ENCODE results near the gene GGT1.
"Not testable (repeated sequence)": the region's sequence is repeated elsewhere in the genome, so short reads cannot be mapped to it uniquely, and the experiment has no call there.

GGT1 gene

DNA sequence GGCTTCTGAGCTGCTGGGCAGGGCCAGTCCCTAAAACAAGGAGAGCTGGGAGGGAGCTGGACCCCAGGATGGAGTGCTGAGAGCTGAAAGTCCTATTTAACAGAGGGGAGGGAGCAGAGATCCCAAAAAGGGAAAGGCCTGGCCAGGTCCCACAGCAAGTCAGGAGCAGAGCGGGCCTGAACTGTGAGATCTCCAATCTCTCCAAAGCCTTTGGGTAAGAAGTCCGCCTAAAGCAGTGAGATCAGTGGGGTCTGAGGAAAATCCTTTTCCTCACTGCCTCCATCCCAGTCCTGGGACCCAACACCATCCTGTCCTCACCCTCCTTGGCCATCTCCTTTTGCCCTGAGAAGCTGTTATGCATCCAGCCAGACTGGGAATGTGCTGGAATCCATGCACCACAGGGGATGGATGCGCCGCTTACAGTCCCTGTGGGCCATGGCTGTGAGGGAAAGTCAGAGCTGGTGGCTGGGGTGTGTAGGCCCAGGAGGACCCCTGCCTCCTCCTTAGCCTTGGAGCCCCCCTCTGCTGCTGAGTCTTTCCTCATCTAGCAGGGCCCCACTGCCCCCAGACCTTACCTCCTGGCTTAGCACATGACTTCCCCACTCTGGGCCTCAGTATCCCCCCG lies 18.7 kb upstream of the GGT1 start:
- DNase-seq = no peak

DNA sequence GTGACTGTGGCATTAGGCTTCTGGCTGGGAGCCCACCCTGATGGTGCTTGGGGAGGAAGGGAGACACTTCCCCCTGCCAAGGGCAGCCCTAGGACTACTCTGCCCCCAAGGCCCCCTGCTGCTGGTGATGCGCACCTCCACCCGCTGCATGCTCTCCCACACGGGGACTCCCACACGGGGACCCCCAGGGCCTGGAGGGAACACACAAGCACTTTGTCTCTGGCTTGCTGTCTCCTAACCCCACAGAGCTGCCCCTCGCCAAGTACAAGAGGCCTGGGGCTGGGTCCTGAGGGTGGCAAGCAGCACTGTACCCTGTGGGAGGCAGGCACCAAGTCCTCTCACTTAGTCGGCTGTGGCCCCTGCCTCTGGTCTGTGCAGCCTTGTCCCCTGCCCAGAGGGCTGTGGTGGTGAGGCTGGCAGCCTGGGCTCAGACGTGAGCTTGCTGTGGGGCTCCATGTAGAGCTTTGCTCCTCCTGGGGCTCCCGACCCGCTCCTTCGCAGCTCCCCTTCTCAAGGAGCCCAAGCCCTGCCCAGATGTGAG lies 18.1 kb upstream of the GGT1 start:
- DNase-seq = no peak

DNA sequence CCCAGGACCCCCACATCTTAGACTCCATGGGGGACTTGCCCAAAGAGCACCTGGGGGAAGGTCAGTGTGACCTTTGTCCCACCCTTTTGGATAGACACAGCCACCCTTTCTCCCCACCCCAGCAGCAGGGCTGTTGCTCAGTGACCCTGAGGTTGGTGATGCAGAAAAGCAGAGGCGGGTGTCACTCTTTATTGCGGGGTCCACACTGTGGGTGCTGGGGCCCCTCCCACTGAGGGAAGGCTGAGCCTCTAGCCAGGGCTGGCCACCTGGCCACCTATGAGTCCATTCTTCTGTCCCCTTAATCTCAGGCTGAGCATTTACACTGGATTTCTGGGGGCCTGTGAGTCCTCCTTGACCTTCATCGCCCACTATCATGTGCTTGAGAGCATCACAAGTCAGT lies 17.5 kb upstream of the GGT1 start:
- DNase-seq = no peak

DNA sequence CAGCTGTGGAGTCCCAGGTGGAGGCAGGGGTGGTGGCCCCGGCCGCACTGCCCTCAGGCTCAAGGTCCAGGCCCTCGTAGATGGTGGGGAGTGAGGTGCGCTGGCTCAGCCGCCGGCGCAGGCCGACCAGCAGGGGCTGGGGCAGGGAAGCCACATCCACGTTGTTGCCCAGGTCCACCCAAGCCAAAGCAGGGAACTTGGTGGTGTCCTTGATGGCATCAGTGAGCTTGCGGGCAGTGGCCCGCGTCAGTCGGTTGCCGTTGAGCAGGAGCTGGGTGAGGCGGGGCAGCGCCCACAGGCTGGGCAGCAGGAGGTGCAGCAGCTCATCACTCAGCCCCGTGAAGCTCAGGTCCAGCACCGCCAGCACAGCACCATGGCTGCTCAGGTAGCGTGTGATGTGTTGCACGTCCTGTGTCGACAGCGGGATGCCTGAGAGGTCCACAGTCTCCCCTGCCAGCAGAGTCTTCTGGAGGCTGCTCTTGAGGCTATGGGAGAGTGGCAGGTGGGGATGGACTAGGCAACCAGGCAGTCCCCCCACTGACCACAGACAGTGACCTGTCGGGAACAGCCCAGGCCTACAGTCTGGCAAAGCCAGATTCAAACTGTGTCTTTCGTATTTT lies 17.0 kb upstream of the GGT1 start:
- DNase-seq = no peak

DNA sequence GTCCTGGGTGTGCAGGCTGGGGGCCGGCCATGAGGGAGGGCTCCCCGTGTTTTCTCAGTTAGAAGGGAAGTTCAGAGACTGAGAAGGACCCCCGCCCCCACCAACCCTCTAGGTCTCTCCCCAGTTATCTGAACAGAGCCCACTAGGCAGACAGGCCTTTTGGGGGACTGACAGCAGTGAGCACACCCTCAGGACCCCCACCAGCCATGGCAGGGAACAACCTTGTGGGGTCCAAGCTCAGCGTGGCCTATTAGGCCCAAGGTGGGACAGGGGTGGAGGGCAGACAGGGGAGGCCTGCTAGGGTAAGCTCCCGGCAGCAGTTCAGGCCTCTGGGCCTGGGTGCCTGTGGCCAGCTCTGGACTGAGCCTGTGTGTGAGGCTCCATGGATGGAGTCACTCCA lies 15.7 kb upstream of the GGT1 start:
- DNase-seq = no peak

DNA sequence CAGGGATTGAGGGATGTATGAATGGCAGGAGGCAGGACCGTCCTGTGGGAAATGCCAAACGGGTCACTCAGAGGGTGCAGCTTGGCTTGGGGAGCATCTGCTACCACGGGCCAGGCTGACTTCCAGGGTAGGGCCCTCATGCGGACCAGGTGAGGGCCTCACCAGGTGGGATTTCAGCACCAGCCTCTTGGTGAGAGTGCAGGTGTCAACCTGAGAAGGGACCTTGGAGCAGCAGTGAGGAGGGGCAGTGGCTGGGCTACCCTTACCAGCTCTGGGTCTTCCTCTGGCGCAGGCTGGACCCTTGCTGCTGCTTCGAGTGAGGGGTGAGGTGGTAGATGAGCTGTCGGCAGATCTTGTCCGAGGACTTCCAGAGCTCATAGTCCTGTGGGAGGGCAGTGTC lies 15.0 kb upstream of the GGT1 start:
- no peak for DNase-seq

DNA sequence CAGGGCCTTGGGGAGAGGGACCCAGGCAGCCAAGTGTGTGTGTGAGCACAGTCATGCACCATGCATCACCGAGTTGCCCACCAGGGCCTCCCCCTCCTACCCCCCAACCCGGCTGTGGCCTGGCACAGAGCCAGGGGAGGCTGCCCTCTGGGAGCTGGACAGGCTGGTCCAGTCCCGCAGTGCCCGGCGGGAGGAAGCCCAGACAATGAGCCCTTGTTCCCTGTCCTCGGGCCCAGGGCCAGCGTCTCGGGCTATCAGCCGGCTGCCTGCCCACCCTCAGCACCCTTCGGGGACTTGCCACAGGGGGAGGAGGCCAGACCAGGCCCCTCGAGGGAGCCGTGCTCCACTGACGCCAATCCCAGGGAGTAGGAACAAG lies 14.6 kb upstream of the GGT1 start:
- no peak for DNase-seq

DNA sequence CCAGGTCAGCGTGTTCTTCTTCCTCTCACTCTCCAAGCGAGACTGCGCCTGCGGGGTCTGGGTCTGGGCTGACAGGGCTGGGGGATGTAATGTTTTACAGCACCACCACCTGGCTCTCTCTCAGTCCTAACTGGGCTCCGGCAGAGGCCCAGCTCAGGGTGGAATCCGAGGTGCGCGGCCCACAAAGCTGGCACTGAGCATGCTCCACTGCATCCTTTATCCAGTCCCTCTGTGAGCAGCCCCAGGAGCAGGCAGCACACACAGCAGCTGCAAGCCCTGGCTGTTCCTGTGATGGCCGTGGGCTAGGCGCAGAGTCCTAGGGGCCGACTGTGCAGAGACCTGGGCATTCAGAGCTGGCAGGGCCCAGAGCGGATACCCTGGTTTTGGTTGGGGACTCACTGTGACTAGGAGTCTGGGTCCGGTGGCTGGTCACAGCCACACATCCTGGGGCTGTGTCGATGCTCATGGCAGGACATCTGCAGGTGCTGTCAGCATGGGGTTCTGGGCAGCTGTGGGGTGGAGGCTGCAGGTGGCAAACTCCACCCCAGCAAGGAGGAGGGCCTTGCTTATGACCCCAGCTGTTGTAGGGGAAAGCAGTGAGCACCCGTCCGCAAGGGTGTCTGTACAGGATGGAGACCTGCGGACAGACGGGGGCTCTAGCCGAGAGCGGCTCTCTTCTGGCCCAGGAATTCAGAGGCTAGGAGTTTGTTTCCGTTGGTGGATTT lies 14.1 kb upstream of the GGT1 start:
- DNase-seq = no peak

DNA sequence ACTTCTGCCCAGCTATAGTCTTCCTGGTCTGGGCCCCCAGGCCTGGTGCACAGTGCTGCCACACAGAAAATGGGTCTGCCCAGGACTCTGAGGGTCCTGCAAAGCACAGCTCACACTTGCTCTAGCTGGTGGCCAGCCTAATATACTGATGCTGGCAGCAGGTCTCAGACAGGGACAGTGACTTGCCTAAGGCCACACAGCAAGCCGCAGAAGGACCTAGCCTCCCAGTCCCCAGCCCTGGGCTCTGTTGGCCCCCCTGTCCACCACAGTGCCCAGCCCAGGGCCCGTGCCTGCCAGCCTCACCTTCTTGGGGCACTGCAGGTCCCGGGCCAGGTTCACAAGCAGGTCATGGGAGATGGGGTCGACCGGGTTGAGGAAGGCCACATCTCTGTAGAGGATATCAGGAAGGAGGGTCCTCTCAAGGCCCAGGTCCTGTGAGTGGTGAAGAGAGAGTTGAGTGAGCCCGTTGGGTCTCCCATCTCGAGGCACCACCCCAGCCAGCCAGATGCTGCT lies 13.4 kb upstream of the GGT1 start:
- no peak for DNase-seq

DNA sequence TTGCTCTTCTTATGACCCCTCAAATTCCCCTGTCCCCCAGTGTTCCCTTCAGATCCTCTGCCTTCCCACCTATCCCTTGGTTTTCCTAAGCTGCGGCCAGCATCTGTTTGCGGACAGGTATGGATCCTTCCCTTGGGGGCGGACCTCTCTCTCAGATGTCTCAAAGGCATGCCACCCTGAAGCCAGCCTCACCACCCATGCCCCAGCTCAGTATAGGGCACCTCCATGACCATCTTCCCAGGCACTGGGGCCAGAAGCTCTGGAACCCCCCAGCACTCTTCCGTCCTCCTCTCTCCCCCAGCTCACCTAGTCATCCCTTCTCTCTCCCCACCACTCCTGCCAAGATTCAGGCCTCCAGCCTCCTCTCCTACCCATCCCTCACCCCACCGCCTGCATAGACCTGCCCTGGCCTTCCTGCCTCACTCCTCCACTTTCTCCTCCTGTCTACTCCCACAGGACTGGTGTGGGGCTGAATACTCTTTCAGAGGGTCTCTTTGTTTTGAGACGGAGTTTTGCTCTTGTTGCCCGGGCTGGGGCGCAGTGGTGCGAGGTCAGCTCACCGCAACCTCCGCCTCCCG lies 12.3 kb upstream of the GGT1 start:
- DNase-seq = no peak

DNA sequence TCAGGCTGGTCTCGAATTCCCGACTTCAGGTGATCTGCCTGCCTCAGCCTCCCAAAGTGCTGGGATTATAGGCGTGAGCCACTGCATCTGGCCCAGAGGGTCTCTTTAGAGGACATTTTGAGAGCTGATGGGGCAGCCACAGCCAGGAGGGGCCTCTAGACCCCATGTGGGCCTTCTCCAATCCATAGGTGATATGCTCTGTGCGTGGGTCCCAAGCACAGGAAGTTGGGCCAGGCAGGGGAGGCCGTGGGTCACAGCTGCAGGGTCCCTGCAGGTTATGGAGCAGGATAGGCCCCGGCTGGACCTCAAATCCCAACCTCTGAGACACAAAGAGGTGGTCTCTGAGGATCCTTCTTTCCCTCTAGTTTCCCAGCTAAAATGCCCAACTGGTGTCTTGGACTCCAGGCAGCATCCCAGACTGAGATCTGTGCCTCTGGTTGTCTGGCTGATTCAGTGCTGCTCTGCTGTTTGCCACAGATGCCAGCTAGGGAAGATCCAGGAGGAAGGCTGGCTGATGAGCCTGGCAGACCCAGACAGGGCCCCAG lies 11.6 kb upstream of the GGT1 start:
- no peak for DNase-seq

DNA sequence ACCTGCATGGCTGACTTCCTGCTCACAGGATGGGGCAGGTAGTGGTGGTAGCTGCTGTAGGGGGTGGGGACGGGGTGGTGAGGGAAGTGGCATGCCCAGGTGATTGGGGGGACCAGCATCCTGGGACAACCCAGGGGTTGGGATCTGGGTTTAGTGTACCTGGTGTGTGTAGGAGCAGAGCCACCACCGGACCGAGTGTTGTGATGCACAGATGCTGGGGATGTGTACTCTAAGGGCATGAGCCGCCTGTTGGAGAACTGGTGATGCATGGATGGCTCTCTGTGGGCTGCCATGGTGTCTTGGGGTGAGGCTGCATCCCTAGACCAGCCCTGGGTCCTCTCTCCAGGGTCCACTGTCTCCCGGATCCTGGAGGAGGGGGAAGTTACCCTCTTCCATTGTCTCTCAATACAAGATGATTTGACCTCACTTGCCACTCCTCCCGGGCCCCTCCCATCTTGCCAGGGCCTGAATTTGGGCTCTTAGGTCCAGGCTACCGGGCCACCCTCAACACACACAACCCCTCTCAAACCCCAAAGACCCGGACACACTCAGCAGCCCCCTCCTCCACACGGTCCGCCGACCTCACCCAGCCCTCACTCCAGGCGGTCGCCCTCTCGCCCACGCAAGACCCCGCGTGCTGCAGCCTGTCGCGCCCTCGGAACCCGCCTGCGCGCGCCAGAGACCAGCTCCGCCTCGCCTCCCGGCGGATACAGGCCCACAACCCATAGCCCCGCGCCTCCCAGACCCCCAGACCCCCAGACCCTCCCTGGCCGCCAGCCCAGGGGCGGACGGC lies 10.7 kb upstream of the GGT1 start:
- DNase-seq = no peak

DNA sequence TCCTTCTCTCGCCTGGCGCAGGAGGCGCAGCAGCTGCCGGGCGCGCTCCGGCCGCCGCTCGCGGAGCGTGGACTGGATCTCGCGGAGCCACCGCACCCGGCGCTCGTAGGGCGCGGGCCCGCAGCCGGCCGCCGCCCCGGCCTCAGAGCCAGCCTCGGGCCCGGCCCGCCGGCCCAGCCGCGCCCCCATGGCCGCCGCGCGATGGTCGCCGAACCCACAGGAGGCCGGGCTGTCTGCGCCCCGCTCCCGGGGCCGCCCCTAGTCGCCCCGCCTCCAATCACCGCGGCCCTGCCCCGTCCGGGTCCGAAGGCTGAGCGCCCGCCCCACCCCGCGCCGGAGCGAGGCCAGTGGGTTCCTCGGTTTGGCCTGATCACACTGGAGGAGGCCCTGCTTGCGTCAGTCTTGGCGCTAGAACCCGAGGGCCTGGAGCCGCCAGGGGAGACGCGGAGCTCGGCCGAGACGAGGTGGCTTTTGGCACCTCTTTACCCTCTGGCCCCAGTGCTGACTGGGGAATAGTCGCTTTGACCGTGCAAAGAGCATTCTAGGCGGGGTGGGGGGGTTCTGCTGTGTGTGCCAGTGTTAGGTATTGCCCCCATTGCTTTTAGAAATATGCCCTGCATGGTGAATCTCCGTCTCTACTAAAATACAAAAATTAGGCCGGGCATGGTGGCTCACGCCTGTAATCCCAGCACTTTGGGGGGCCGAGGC lies 10.0 kb upstream of the GGT1 start, which contains the start of gene LRRC75B:
Gene LRRC75B (minus strand): TSS at position 223 of the 708 bp plus-strand sequence. CDS start 34 bp downstream, at position 189.
- DNase-seq = peak; percentile 22

DNA sequence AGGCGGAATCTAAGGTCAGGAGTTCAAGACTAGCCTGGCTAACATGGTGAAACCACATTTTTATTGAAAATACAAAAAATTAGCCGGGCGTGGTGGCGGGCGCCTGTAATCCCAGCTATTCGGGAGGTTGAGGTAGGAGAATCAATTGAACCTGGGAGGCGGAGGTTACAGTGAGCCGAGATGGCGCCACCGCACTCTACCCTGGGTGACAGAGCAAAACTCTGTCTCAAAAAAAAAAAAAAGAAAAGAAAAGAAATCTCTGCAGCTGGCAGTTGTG lies 9.5 kb upstream of the GGT1 start:
- not testable (repeated sequence) for DNase-seq

DNA sequence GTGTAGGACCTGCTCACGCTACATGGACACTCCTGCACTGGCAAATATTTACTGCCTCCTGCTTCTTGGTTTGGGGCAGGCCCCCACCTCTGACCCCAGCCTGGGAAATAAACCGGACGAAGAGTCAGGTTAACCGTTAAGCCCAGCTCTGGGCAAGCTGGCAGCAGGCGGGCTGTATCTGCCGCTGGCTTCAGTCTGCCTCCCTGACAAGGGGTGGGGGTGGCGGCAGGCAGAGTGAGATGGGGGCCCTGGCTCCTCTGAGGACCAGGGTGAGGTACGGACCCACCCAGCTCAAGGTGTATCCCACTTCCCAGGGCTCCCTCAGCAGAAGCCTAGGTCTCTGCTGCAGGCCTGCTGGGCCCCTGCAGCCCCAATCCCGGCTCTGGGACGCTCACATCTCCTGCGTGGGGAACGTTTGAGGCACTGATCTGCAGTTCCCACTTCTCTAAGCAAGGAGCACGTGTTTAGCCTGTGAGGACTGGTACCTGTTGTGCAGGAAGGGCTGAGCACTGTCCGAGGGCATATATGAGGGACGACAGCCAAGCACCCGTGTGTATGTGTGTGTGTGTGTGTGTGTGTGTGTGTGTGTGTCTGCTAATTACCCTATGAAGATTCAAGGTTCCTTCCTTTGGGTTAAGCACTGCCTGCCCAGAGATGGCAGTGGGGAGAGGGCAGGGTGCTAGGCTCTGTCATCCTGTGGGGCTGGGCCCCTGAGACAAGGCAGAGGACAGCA lies 9.0 kb upstream of the GGT1 start:
- no peak for DNase-seq

DNA sequence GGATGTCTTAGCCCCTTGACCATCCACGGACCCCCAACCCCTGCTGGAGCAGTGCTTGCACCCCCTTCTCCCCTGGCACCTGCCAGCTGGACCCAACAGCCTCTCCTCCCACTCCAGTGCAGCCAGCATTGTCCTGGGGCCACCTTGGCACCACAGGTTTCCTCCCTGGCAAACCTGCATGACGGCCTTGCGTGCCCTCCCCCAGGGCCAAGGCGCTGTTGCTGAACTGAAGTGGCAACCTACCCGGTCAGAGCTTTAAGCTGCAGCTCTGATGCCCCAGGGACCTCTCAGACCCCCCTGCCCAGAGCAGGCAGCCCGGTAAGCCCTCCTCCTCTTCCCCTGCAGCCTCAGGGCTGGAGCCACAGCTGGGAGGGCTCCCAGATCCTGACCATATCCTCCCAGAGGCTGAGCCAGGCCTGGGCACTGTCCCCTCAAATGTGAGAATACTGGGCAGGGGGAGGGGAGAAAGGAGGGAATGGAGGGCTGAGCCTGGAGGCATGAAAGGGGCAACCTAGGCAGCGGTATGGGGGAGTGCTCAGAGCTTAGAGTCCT lies 8.3 kb upstream of the GGT1 start:
- no peak for DNase-seq

DNA sequence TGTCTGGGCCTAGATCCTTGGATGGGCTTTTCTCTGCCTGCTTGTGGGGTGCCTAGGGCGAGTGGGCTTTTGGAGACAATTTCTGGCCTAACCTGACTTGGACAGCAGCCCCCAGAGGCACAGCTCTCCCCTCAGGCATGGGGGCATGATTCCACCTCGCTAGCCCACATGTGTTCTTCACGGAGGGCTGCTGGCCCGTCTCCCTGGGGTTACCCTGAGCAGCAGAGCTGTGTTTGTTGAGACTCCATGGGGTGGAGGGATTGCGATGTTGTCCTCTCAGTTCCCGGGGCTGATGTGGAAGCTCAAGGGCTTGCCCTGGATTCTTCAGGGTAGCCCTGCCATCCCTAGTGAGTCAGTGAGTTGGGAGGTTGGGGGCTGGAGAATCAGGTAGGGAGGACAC lies 7.8 kb upstream of the GGT1 start:
- no peak for DNase-seq

DNA sequence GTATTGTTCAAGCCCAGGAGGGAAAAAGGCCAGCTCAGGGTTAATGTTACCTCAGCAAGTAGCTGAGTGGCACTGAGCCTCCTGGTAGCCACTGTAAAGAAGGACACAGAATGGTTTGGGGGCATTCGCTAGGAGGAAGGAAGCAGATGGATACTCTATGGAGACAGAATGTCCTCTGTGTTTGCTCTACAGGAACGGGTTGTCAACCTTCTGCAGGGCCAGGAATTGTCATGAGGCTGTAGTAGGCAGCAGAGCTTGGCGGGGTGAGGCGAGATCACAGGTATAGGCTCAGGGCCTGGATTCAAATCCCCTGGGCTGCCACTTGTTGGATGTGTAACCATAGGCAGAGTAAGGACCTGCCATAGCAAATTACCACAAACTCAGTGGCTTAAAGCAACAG lies 7.1 kb upstream of the GGT1 start:
- no peak for DNase-seq

DNA sequence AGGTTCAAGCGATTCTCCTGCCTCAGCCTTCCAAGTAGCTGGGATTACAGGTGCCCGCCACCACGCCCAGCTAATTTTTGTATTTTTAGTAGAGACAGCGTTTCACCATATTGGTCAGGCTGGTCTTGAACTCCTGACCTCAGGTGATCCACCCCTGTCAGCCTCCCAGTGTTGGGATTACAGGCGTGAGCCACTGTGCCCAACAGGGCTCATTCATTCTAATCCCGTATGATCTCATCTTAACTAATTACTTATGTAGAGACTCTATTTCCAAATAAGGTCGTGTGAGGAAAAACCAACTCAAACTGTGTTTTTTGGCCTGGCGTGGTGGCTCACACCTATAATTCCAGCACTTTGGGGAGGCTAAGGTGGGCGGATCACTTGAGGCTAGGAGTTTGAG lies 5.9 kb upstream of the GGT1 start:
- not testable (repeated sequence) for DNase-seq

DNA sequence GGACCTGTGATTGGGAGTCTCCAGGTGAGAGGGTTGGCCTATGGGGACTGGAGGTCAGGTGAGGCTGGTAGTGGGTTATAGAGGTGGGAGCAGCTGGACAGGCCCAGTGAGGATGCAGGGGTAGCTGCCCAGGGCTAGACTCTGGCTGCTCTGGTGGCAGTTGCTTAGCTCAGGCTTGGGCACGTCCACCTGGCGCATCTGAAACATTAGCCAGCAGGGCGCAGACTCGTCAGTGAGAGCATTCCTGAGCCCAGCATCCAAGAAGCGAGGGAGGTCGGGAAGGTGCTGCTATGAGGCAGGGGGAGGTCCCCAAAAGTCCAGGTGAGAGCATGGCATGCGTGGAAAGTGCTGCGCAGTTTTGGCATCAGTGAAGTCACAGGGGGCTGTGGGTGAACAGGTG lies 3.5 kb upstream of the GGT1 start:
- no peak for DNase-seq
